ENCODE data around the gene ITGAL.
A peak's percentile ranks its signal among the peaks of the same experiment; 100 is the strongest.

The ITGAL gene

DNA sequence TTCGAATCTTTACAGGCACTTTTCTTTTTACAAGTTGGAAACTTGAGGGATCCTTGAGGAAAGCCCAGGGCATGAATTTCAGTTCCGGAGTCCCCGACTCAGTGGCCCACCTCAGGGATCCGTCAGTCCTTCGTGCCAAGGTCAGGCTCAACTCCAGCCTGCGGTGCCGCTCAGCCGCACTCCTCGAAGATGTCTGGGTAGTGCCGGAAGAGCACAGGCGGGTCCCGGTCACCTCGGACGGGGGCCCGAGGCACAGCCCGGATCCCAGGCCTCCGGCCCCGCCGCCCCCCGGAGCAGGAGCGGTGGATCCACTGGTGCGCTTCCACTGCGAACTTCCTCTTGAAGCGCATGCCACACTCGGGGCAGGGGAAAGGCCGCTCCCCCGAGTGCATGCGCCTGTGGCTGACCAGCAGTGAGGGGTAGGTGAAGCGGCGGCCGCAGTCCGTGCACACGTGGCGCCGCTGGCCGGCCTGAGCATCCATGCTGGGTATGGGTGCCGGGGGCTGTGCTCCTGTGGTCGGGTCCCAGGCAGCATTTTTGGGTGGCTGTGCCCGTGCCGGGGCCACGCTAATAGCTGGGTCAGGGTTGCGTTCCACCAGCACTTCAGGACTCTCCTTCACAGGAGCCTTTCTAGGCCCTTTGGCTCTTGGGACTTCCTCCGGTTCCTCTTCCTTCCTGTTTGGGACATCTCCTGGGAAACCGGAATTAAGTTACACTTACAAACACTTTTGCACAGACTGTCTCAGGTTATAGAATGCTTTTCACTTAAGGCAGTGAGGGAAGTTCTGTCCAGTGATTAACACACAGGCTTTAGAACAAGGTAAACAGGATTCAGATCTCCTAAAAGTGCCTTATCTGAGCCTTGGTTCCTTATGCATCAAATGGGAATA, 97.4 kb downstream of the ITGAL start:
- DNase-seq, result no peak

DNA sequence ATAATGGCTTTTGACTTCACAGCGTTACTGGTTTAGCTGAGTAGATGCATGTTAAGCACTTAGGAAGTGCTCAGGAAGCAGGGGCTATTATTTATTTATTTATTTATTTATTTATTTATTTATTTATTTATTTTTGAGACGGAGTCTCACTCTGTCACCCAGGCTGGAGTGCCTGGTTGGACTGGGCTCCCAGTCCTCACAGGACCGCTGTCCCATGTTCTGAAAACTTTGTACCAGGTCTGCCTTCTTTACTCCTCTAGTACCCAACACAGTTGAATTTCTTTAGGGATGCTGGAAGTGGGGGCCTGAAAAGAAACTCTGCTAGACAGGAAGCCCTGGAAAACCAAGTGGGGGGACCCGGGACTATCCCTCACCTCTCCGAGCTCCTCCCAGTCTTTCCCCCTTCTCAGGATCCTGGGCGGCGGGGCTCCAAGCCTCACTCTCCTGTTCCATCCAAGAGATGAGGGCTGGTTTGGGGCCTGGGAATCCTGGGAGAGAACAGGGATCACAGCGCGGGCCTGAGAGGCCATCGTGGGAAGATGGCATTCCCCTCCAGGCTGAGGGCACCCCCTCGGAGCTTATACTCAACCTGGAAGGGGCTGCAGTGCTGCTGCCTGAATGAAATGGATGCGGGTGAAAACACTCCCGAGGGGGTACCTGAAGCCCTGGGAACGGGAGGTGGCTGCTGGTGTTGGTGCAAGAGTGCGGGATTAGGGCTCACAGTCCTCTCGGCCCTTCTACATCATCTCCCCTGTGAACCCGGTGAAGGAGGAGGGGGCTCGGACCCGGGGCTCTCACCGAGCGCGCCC, 98.3 kb downstream of the ITGAL start:
- DNase-seq, result no peak

DNA sequence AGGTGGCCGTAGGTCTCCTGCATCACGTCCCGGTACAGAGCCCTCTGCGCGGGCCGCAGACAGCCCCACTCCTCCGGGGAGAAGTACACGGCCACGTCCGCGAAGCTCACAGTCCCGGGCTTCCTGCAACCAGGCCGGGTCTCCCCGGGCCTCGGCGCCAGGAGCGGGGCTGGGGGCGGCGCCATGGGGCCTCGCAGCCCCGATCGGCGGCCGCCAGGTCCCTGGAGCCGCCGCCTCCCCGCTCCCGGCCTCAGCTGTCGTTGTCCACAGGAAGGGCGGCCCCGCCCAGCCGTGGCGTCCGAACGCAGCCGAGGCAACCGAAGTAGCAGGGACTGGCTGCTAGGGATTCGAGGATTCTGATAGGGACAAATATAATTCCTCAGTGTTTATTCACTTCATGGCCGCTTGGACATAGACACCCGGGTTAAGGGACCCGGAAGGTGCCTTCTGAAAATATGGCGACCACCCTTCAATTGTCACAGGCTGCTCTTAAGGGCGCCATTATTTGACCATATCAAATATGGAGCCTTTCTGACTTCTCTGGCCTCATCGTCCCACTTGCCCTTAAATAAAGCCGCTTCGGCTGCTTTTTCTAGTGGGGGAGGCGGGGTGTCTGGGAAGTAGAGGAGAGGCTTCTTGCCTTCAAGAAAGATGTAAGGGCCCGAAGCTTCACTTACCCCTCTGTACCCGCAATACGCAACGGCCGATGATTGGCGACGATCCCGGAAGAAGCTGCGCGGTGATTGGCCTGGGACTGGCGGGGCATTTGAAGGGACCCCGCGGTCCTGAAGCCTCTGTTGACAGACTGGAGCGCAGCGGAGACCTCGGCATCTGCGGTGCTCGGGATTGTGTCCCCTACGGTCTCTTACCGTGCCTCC, 99.1 kb downstream of the ITGAL start, which contains the start of gene ZNF688:
TSS of gene ZNF688 (minus strand) at position 270 of the 878 bp plus-strand sequence. CDS start at position 185, 85 bp downstream.
- peak; percentile 94 for DNase-seq

Data from stimulated activated CD4-positive, alpha-beta T cell treated with anti-CD3 and anti-CD28 coated beads, Interleukin-1b, Interleukin-23, amount 100 ng/mL, for 48 hours (primary cell).